ENCODE measurements around the gene GAPT. TPM values are rescaled to one million over a fixed set of nuclear protein-coding genes. Genes with fewer than 3 reads are reported as not detected.

Gene GAPT
- polyA plus RNA-seq, 1 donor from 2014 or later: not detected

GRCh38 chr5:58497386-58497785 is 6.2 kb downstream of the GAPT start:
- Histone ChIP-seq H3K4me3 (ENCODE audit: low read length) (no peak overlapping the region), H3K79me2 (replicated peaks; ENCODE audit: insufficient read depth, low read length) (no peaks in the 10 kb centered on the region), H3K9me2 (ENCODE audit: insufficient read depth, low read length) (no peaks in the 10 kb centered on the region), H3K36me3 (ENCODE audit: insufficient read depth, low read length) (no peaks in the 10 kb centered on the region), H2AFZ (ENCODE audit: low read depth, low read length) (no peak overlapping the region), H3K27ac (ENCODE audit: low read length) (no peak overlapping the region), H4K20me1 (ENCODE audit: insufficient read depth) (no peaks in the 10 kb centered on the region), H3K9ac (ENCODE audit: low read length) (no peak overlapping the region), H3K9me3 (ENCODE audit: low read length) (no peaks in the 10 kb centered on the region), H3F3A (ENCODE audit: insufficient read depth, low read length, poor library complexity, severe bottlenecking) (no peaks in the 10 kb centered on the region), H3K4me2 (ENCODE audit: low read length) (no peak overlapping the region), H3K27me3 (ENCODE audit: insufficient read depth, low read depth, low read length) (no peaks in the 10 kb centered on the region)
- no peak for TF ChIP-seq RAD21 (conservative IDR thresholded peaks at IDR 0.05)
- TF ChIP-seq, protein P1, sequence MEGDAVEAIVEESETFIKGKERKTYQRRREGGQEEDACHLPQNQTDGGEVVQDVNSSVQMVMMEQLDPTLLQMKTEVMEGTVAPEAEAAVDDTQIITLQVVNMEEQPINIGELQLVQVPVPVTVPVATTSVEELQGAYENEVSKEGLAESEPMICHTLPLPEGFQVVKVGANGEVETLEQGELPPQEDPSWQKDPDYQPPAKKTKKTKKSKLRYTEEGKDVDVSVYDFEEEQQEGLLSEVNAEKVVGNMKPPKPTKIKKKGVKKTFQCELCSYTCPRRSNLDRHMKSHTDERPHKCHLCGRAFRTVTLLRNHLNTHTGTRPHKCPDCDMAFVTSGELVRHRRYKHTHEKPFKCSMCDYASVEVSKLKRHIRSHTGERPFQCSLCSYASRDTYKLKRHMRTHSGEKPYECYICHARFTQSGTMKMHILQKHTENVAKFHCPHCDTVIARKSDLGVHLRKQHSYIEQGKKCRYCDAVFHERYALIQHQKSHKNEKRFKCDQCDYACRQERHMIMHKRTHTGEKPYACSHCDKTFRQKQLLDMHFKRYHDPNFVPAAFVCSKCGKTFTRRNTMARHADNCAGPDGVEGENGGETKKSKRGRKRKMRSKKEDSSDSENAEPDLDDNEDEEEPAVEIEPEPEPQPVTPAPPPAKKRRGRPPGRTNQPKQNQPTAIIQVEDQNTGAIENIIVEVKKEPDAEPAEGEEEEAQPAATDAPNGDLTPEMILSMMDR (IDR thresholded peaks at IDR 0.05; ENCODE audit: poor library complexity, severe bottlenecking): no peak
- TF ChIP-seq TAF1 (IDR thresholded peaks at IDR 0.05; ENCODE audit: low read depth): no peak
- TF ChIP-seq SMC3 (conservative IDR thresholded peaks at IDR 0.05; ENCODE audit: poor library complexity): no peak
- no peak for TF ChIP-seq EZH2 (IDR thresholded peaks at IDR 0.05; ENCODE audit: borderline replicate concordance, insufficient read depth, low read length, poor library complexity, severe bottlenecking)

DNA sequence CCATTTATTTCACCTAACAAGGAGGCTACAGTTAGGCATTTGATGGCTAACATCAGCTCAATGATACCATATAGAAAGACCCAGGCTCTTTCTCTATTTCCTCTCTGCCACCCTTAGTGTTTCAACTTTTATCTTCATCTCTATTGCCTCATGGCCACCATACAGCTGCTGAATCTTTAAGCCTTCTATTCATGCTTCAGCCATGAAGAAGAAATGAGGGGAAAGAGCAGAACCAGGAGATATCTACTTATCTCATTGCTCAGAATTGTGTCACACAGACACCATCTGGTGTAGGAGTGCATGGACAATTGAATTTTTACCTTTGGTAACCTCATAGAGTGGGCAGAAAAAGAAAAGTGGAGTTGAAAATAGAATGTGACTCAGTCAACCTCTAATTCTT is 6.7 kb downstream of the GAPT start:
- no peak overlapping the region for H3K27ac ChIP-seq (ENCODE audit: low read length)
- no peaks in the 10 kb centered on the region for H3K36me3 ChIP-seq (ENCODE audit: insufficient read depth, low read length)
- TF ChIP-seq EP300 (conservative IDR thresholded peaks at IDR 0.05; ENCODE audit: poor library complexity, severe bottlenecking) (no peak), RAD21 (conservative IDR thresholded peaks at IDR 0.05) (no peak), TAF1 (IDR thresholded peaks at IDR 0.05; ENCODE audit: low read depth) (no peak), SMC3 (conservative IDR thresholded peaks at IDR 0.05; ENCODE audit: poor library complexity) (no peak), POLR2AphosphoS5 (IDR thresholded peaks at IDR 0.05) (no peak), EZH2 (IDR thresholded peaks at IDR 0.05; ENCODE audit: borderline replicate concordance, insufficient read depth, low read length, poor library complexity, severe bottlenecking) (no peak), MXI1 (conservative IDR thresholded peaks at IDR 0.05; ENCODE audit: poor library complexity, severe bottlenecking) (no peak)
- TF ChIP-seq, protein P1 (IDR thresholded peaks at IDR 0.05; ENCODE audit: poor library complexity, severe bottlenecking): no peak
- TF ChIP-seq, protein P2, sequence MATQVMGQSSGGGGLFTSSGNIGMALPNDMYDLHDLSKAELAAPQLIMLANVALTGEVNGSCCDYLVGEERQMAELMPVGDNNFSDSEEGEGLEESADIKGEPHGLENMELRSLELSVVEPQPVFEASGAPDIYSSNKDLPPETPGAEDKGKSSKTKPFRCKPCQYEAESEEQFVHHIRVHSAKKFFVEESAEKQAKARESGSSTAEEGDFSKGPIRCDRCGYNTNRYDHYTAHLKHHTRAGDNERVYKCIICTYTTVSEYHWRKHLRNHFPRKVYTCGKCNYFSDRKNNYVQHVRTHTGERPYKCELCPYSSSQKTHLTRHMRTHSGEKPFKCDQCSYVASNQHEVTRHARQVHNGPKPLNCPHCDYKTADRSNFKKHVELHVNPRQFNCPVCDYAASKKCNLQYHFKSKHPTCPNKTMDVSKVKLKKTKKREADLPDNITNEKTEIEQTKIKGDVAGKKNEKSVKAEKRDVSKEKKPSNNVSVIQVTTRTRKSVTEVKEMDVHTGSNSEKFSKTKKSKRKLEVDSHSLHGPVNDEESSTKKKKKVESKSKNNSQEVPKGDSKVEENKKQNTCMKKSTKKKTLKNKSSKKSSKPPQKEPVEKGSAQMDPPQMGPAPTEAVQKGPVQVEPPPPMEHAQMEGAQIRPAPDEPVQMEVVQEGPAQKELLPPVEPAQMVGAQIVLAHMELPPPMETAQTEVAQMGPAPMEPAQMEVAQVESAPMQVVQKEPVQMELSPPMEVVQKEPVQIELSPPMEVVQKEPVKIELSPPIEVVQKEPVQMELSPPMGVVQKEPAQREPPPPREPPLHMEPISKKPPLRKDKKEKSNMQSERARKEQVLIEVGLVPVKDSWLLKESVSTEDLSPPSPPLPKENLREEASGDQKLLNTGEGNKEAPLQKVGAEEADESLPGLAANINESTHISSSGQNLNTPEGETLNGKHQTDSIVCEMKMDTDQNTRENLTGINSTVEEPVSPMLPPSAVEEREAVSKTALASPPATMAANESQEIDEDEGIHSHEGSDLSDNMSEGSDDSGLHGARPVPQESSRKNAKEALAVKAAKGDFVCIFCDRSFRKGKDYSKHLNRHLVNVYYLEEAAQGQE (IDR thresholded peaks at IDR 0.05; ENCODE audit: borderline replicate concordance): no peak
- H3K4me3 ChIP-seq (ENCODE audit: low read length): no peak overlapping the region
- no peaks in the 10 kb centered on the region for H4K20me1 ChIP-seq (ENCODE audit: insufficient read depth)
- no peaks in the 10 kb centered on the region for H3F3A ChIP-seq (ENCODE audit: insufficient read depth, low read length, poor library complexity, severe bottlenecking)
- no peaks in the 10 kb centered on the region for H3K27me3 ChIP-seq (ENCODE audit: insufficient read depth, low read depth, low read length)
- H3K79me2 ChIP-seq (replicated peaks; ENCODE audit: insufficient read depth, low read length): no peaks in the 10 kb centered on the region
- H3K9me2 ChIP-seq (ENCODE audit: insufficient read depth, low read length): no peaks in the 10 kb centered on the region
- no peak overlapping the region for H3K4me2 ChIP-seq (ENCODE audit: low read length)
- no peaks in the 10 kb centered on the region for H3K9me3 ChIP-seq (ENCODE audit: low read length)
- H3K9ac ChIP-seq (ENCODE audit: low read length): no peak overlapping the region
- H2AFZ ChIP-seq (ENCODE audit: low read depth, low read length): no peak overlapping the region

Measured in neural cell (in vitro differentiated cells).